CD14-positive monocyte (primary cell): ENCODE measurements around the gene ZNF511. TPM values are rescaled to one million over a fixed set of nuclear protein-coding genes. Genes with fewer than 3 reads are reported as not detected.

ENCODE experiments used
- DNase-seq, 3 donors: peaks; one replicate each; pipeline ENCODE4 v3.0.0-alpha.2; 2011 to 2022
- H2AFZ ChIP-seq: 2 replicates; pipeline ENCODE4 v1.6.0; 2012; ENCODE audit warnings: mild to moderate bottlenecking, low read depth, low read length, inconsistent platforms; ENCODE audit not compliant: insufficient read depth, poor library complexity, severe bottlenecking
- H3K27ac ChIP-seq, 2 donors: 1 replicate in 1 of 2; 2 replicates in 1 of 2; pipeline ENCODE4 v1.5.1; 2012 to 2013; ENCODE audit warnings: low read length in 2 of 2, control low read depth in 1 of 2, inconsistent platforms in 1 of 2, low read depth in 1 of 2, mild to moderate bottlenecking in 1 of 2
- H3K27me3 ChIP-seq, 2 donors: one replicate each; pipeline versions ENCODE4 v1.6.0 to v1.6.1; 2011 to 2013; ENCODE audit warnings: low read length in 2 of 2; ENCODE audit not compliant: control insufficient read depth in 2 of 2, insufficient read depth in 2 of 2
- H3K36me3 ChIP-seq, 2 donors: replicated peaks in 1 of 2; 1 replicate in 1 of 2; 2 replicates in 1 of 2; pipeline versions ENCODE4 v1.5.1 to v1.6.1; 2012 to 2013; ENCODE audit warnings: low read length in 2 of 2, control low read depth in 1 of 2, inconsistent platforms in 1 of 2, mild to moderate bottlenecking in 1 of 2; ENCODE audit not compliant: insufficient read depth in 2 of 2, control insufficient read depth in 1 of 2
- H3K4me1 ChIP-seq, 2 donors: 1 replicate in 1 of 2; 2 replicates in 1 of 2; pipeline versions ENCODE4 v1.5.1 to v1.6.1; 2012 to 2013; ENCODE audit warnings: low read length in 2 of 2, control low read depth in 1 of 2, inconsistent platforms in 1 of 2, mild to moderate bottlenecking in 1 of 2, moderate library complexity in 1 of 2; ENCODE audit not compliant: insufficient read depth in 2 of 2, control insufficient read depth in 1 of 2
- H3K4me2 ChIP-seq: replicated peaks from 2 replicates; pipeline ENCODE3; 2012; ENCODE audit warnings: low read length, moderate library complexity, mild to moderate bottlenecking; ENCODE audit not compliant: poor library complexity, severe bottlenecking; ENCODE audit errors: extremely low read depth
- H3K4me3 ChIP-seq, 3 experiments: fragments of 200-600 bp in 1 of 3; sonication (generic) in 1 of 3; replicated peaks in 1 of 3; 1 replicate in 2 of 3; 2 replicates in 1 of 3; pipeline ENCODE4 v1.5.1; 2011 to 2013; ENCODE audit warnings: low read length in 3 of 3, mild to moderate bottlenecking in 3 of 3, control low read depth in 2 of 3, low read depth in 2 of 3, inconsistent platforms in 1 of 3, moderate library complexity in 1 of 3
- H3K79me2 ChIP-seq: 2 replicates; pipeline ENCODE4 v1.6.0; 2012; ENCODE audit warnings: mild to moderate bottlenecking, control low read depth, inconsistent platforms, low read length, moderate library complexity; ENCODE audit not compliant: insufficient read depth
- H3K9ac ChIP-seq: 2 replicates; pipeline ENCODE4 v1.6.0; 2017; ENCODE audit warnings: low read length, mild to moderate bottlenecking; ENCODE audit not compliant: insufficient read depth, poor library complexity, severe bottlenecking
- H3K9me3 ChIP-seq, 2 donors: replicated peaks in 1 of 2; 1 replicate in 1 of 2; 2 replicates in 1 of 2; pipeline versions ENCODE4 v1.5.1 to v1.6.1; 2012 to 2013; ENCODE audit warnings: low read length in 2 of 2, control low read depth in 1 of 2; ENCODE audit not compliant: control insufficient read depth in 1 of 2, insufficient read depth in 1 of 2
- H4K20me1 ChIP-seq: 2 replicates; pipeline ENCODE4 v1.6.0; 2012; ENCODE audit warnings: mild to moderate bottlenecking, low read length, control low read depth, moderate library complexity; ENCODE audit not compliant: insufficient read depth
- H3K27ac Mint-ChIP-seq, 7 donors: one replicate each; pipeline ENCODE4 v1.8.0; 2020; ENCODE audit warnings: mild to moderate bottlenecking in 7 of 7, mixed read lengths in 7 of 7, moderate library complexity in 6 of 7, inconsistent platforms in 2 of 7
- H3K27me3 Mint-ChIP-seq, 3 donors: one replicate each; pipeline ENCODE4 v1.8.0; 2021 to 2022; ENCODE audit warnings: low read depth in 3 of 3, mild to moderate bottlenecking in 3 of 3, mixed read lengths in 3 of 3, moderate library complexity in 3 of 3, inconsistent platforms in 1 of 3
- H3K36me3 Mint-ChIP-seq, 2 donors: one replicate each; pipeline ENCODE4 v1.8.0; 2020; ENCODE audit warnings: mixed read lengths in 2 of 2, inconsistent platforms in 1 of 2, mild to moderate bottlenecking in 1 of 2
- H3K4me1 Mint-ChIP-seq: one replicate; pipeline ENCODE4 v1.8.0; 2020; ENCODE audit warnings: mild to moderate bottlenecking, mixed read lengths
- H3K4me3 Mint-ChIP-seq, 2 donors: one replicate each; pipeline ENCODE4 v1.8.0; 2020; ENCODE audit warnings: mild to moderate bottlenecking in 2 of 2, mixed read lengths in 2 of 2, moderate library complexity in 1 of 2
- H3K9me3 Mint-ChIP-seq, 7 donors: one replicate each; pipeline ENCODE4 v1.8.0; 2020 to 2022; ENCODE audit warnings: mixed read lengths in 7 of 7, mild to moderate bottlenecking in 6 of 7, moderate library complexity in 6 of 7, inconsistent platforms in 2 of 7
- CTCF ChIP-seq: fragments of 200-600 bp; IDR thresholded peaks from one replicate; pipeline ENCODE4 v1.8.0; 2022; ENCODE audit warnings: antibody characterized with exemption, mild to moderate bottlenecking
- WGBS: methylation state at CpG from one replicate; pipeline ENCODE4 v1.1.5; 2013; ENCODE audit warnings: missing lambda C conversion rate; ENCODE audit not compliant: insufficient coverage; 5-methylcytosine and 5-hydroxymethylcytosine counted together
- intact Hi-C, 2 donors: fragments of 100-400 bp; cut with micrococcal nuclease; formaldehyde crosslinking; loops; one replicate each; pipeline versions ENCODE4 v1.15.0 to v1.15.1; 2023
- polyA plus RNA-seq, 3 donors: library from polyadenylated mRNA; depleted of rRNA in 1 of 3; unstranded in 2 of 3; stranded (reverse) in 1 of 3; fragments of 300-500 nt in 2 of 3; fragments of >200 nt in 1 of 3; fragmentation: Illumina TruSeq in 2 of 3; gene quantifications; 1 replicate in 2 of 3; 2 replicates in 1 of 3; pipeline ENCODE4 v1.2.3, GENCODE V29; 2012 to 2021

Gene ZNF511
- polyA plus RNA-seq, 3 donors, result 30.3 to 118 (median 84.7) TPM

GRCh38 chr10:133334503-133335245 lies 26.0 kb downstream of the ZNF511 start:
- Histone ChIP-seq H3K27me3 (peaks cover 13 to 67% of the 10 kb centered on the region in 2 donors), H3K4me1 (peaks cover 10 to 16% of the 10 kb centered on the region in 2 donors)

More at GRCh38 chr10:133334503-133335245, 26.0 kb downstream of the ZNF511 start:
- no peak for TF ChIP-seq CTCF
- Histone ChIP-seq H4K20me1 (no peaks in the 10 kb centered on the region), H3K9me3 (peaks cover 5 to 33% of the 10 kb centered on the region in 2 donors), H3K9ac (peak overlapping the region; percentile 8), H3K36me3 (no peaks in the 10 kb centered on the region), H2AFZ (peak overlapping the region; percentile 41), H3K27ac (no peak overlapping the region), H3K4me2 (peak overlapping the region; percentile 48), H3K79me2 (no peaks in the 10 kb centered on the region), H3K4me3 (peak overlapping the region in 1 of 3 experiments; percentile 44)
- Mint-ChIP-seq H3K27me3 (peaks cover 39 to 53% (median 46%) of the 10 kb centered on the region in 3 donors), H3K36me3 (no peaks in the 10 kb centered on the region), H3K4me1 (peaks cover 7% of the 10 kb centered on the region), H3K27ac (peak overlapping the region in 2 of 7 donors; percentile 4 to 53), H3K9me3 (peaks cover 0 to 18% (median 7%) of the 10 kb centered on the region in 7 donors), H3K4me3 (peak overlapping the region; percentile 24 to 87)
- no peak for DNase-seq
- 22% methylated on average over 51 of the region's 51 CpGs for WGBS
- intact Hi-C loops, result no loop called here
